GM06990 (cell line): Measurements from ENCODE around the gene TMEM222.
A peak's percentile ranks its signal among the peaks of the same experiment; 100 is the strongest.

Experiments
- DNase-seq: peaks from one replicate; pipeline ENCODE4 v3.0.0-alpha.2; 2011; ENCODE audit not compliant: insufficient read length; ENCODE audit errors: extremely low read depth
- H3K27me3 ChIP-seq: replicated peaks from 2 replicates; pipeline ENCODE4 v1.6.0; 2011; ENCODE audit warnings: low read length; ENCODE audit not compliant: control insufficient read depth, insufficient read depth
- H3K36me3 ChIP-seq: 2 replicates; pipeline ENCODE4 v1.5.1; 2011; ENCODE audit warnings: low read length; ENCODE audit not compliant: control insufficient read depth, insufficient read depth
- H3K4me3 ChIP-seq: replicated peaks from 2 replicates; pipeline ENCODE4 v1.5.1; 2011; ENCODE audit warnings: low read depth, mild to moderate bottlenecking, control low read depth, low read length
- CTCF ChIP-seq: IDR thresholded peaks from 2 replicates; pipeline ENCODE4 v1.5.1; 2011; ENCODE audit warnings: low read length, control low read depth, mild to moderate bottlenecking, inconsistent platforms; ENCODE audit not compliant: insufficient read depth, poor library complexity, severe bottlenecking

TMEM222 gene

GRCh38 chr1:27368869-27369582, 47.1 kb downstream of the TMEM222 start:
- DNase-seq: no peak
- Histone ChIP-seq H3K36me3 (no peaks in the 10 kb centered on the region), H3K4me3 (no peak overlapping the region), H3K27me3 (no peaks in the 10 kb centered on the region)
- no peak for TF ChIP-seq CTCF

GRCh38 chr1:27372022-27372807, 50.3 kb downstream of the TMEM222 start:
- no peak for DNase-seq
- TF ChIP-seq CTCF: no peak
- H3K27me3 ChIP-seq: peaks cover 1% of the 10 kb centered on the region
- no peak overlapping the region for H3K4me3 ChIP-seq
- no peaks in the 10 kb centered on the region for H3K36me3 ChIP-seq

GRCh38 chr1:27372808-27373690, 51.1 kb downstream of the TMEM222 start:
- DNase-seq: no peak
- Histone ChIP-seq H3K4me3 (no peak overlapping the region), H3K27me3 (peaks cover 1% of the 10 kb centered on the region)

GRCh38 chr1:27374362-27375086, 52.6 kb downstream of the TMEM222 start, which contains the start of gene FCN3:
Gene FCN3, minus strand, starts transcription at chr1:27374824. Its CDS starts 6 bp downstream, at chr1:27374818.
- TF ChIP-seq CTCF: no peak
- DNase-seq: no peak
- Histone ChIP-seq H3K36me3 (no peaks in the 10 kb centered on the region), H3K4me3 (no peak within 1 kb of the TSS), H3K27me3 (peaks cover 1% of the 10 kb centered on the region)

More at GRCh38 chr1:27372808-27373690, 51.1 kb downstream of the TMEM222 start:
- no peaks in the 10 kb centered on the region for H3K36me3 ChIP-seq
- peak; percentile 32 for TF ChIP-seq CTCF

- Histone ChIP-seq H3K27me3 (peaks cover 1% of the 10 kb centered on the region), H3K4me3 (no peak overlapping the region), H3K36me3 (no peaks in the 10 kb centered on the region)
- DNase-seq: no peak
- no peak for TF ChIP-seq CTCF
Observed at GRCh38 chr1:27377760-27378495, 56.0 kb downstream of the TMEM222 start.
